ENCODE measurements around the gene ZNF282. TPM values are rescaled to one million over a fixed set of nuclear protein-coding genes. Genes with fewer than 3 reads are reported as not detected.

Gene ZNF282
- total RNA-seq: 10 to 100 TPM; 24.7 to 26.2 TPM

GRCh38 chr7:149195180-149196150 is at the start of gene ZNF282:
ZNF282 (plus strand) TSS chr7:149195546; CDS start chr7:149195590, 44 bp downstream.
- peaks cover 14% of the 10 kb centered on the region for H3K36me3 Mint-ChIP-seq
- ATAC-seq (ENCODE audit: low read depth): peak; percentile 89
- POLR2A ChIA-PET: interaction anchor here (0.7 to 3.4 kb wide), 10 partner anchors 12 to 265 kb away, joined by 3 to 17 read pairs (median 5); partner anchors contain the start of genes ZNF398, ZNF425, ZNF777 and ZNF783
- DNase-seq: peak; percentile 81
- peaks cover 9% of the 10 kb centered on the region for H3K27me3 Mint-ChIP-seq
- H3K4me3 Mint-ChIP-seq: peak within 1 kb of the TSS; percentile 90
- H3K27ac Mint-ChIP-seq: peak within 1 kb of the TSS; percentile 88
- no peaks in the 10 kb centered on the region for H3K9me3 Mint-ChIP-seq
- peaks cover 28% of the 10 kb centered on the region for H3K4me1 Mint-ChIP-seq

- Mint-ChIP-seq H3K9me3 (no peaks in the 10 kb centered on the region), H3K27ac (peak within 1 kb of the TSS; percentile 92), H3K4me3 (peak within 1 kb of the TSS; percentile 89), H3K36me3 (peaks cover 4% of the 10 kb centered on the region), H3K27me3 (no peaks in the 10 kb centered on the region), H3K4me1 (peaks cover 15% of the 10 kb centered on the region)
- POLR2A ChIA-PET: interaction anchor here (0.6 to 3.1 kb wide), 11 partner anchors 10 to 478 kb away, joined by 3 to 52 read pairs (median 4); partner anchors contain the start of genes ZNF282, ZNF425 and ZNF783
- DNase-seq (peak; percentile 90), ATAC-seq (ENCODE audit: low read depth) (peak; percentile 79)
These were observed 48.1 kb upstream of the ZNF282 start, which contains the start of gene ZNF398 for GRCh38 chr7:149147072-149147751. ZNF398 (plus strand) TSS chr7:149147453; CDS start chr7:149147743, 290 bp downstream.

GRCh38 chr7:149147752-149148653 is 47.3 kb upstream of the ZNF282 start:
- Mint-ChIP-seq H3K9me3 (no peaks in the 10 kb centered on the region), H3K4me1 (peaks cover 15% of the 10 kb centered on the region), H3K27me3 (no peaks in the 10 kb centered on the region), H3K4me3 (peak overlapping the region; percentile 86), H3K27ac (peak overlapping the region; percentile 69), H3K36me3 (peaks cover 4% of the 10 kb centered on the region)
- ATAC-seq (ENCODE audit: low read depth): peak; percentile 40
- DNase-seq: no peak
- POLR2A ChIA-PET: interaction anchor here (0.6 to 3.1 kb wide), 7 partner anchors 21 to 477 kb away, joined by 3 to 52 read pairs (median 4); partner anchors contain the start of genes ZNF282, ZNF425 and ZNF783

GRCh38 chr7:149150981-149151380 is 44.4 kb upstream of the ZNF282 start:
- Mint-ChIP-seq H3K36me3 (peaks cover 17% of the 10 kb centered on the region), H3K27me3 (no peaks in the 10 kb centered on the region), H3K4me1 (peaks cover 11% of the 10 kb centered on the region)

GRCh38 chr7:149153346-149153745 is 42.0 kb upstream of the ZNF282 start:
- Mint-ChIP-seq H3K4me3 (no peak overlapping the region), H3K27me3 (no peaks in the 10 kb centered on the region), H3K36me3 (peaks cover 29% of the 10 kb centered on the region), H3K4me1 (peaks cover 12% of the 10 kb centered on the region), H3K9me3 (peaks cover 4% of the 10 kb centered on the region), H3K27ac (no peak overlapping the region)
- POLR2A ChIA-PET: no interaction called here
- DNase-seq (no peak), ATAC-seq (ENCODE audit: low read depth) (no peak)

More at GRCh38 chr7:149150981-149151380, 44.4 kb upstream of the ZNF282 start:
- ATAC-seq (ENCODE audit: low read depth) (no peak), DNase-seq (no peak)
- Mint-ChIP-seq H3K9me3 (peaks cover 2% of the 10 kb centered on the region), H3K4me3 (no peak overlapping the region), H3K27ac (no peak overlapping the region)
- POLR2A ChIA-PET: interaction anchor here (1.5 kb wide), 1 partner anchor 25 kb away, joined by 3 read pairs; no protein-coding TSS in a partner anchor

- ATAC-seq (ENCODE audit: low read depth): no peak
- POLR2A ChIA-PET: no interaction called here
- H3K4me1 Mint-ChIP-seq: peaks cover 6% of the 10 kb centered on the region
- H3K36me3 Mint-ChIP-seq: peaks cover 29% of the 10 kb centered on the region
- no peaks in the 10 kb centered on the region for H3K27me3 Mint-ChIP-seq
- H3K4me3 Mint-ChIP-seq: no peak overlapping the region
- no peak overlapping the region for H3K27ac Mint-ChIP-seq
- H3K9me3 Mint-ChIP-seq: peaks cover 4% of the 10 kb centered on the region
- no peak for DNase-seq
These were observed 41.3 kb upstream of the ZNF282 start for GRCh38 chr7:149154056-149154455.

- Mint-ChIP-seq H3K4me3 (no peak overlapping the region), H3K36me3 (peaks cover 45% of the 10 kb centered on the region), H3K4me1 (peaks cover 11% of the 10 kb centered on the region), H3K9me3 (peaks cover 4% of the 10 kb centered on the region), H3K27ac (no peak overlapping the region), H3K27me3 (no peaks in the 10 kb centered on the region)
- POLR2A ChIA-PET: no interaction called here
- ATAC-seq (ENCODE audit: low read depth) (no peak), DNase-seq (no peak)
These were observed 38.4 kb upstream of the ZNF282 start for GRCh38 chr7:149156898-149157297.

GRCh38 chr7:149161241-149161848 is 34.0 kb upstream of the ZNF282 start:
- H3K27me3 Mint-ChIP-seq: no peaks in the 10 kb centered on the region
- POLR2A ChIA-PET: interaction anchor here (1.3 kb wide), 1 partner anchor 15 kb away, joined by 4 read pairs; the partner anchor contains the start of gene ZNF398
- DNase-seq: no peak
- peaks cover 2% of the 10 kb centered on the region for H3K9me3 Mint-ChIP-seq
- H3K36me3 Mint-ChIP-seq: peaks cover 36% of the 10 kb centered on the region
- peak overlapping the region; percentile 44 for H3K27ac Mint-ChIP-seq
- peaks cover 11% of the 10 kb centered on the region for H3K4me1 Mint-ChIP-seq
- ATAC-seq (ENCODE audit: low read depth): no peak
- no peak overlapping the region for H3K4me3 Mint-ChIP-seq

GRCh38 chr7:149166142-149166541 is 29.2 kb upstream of the ZNF282 start:
- ATAC-seq (ENCODE audit: low read depth) (no peak), DNase-seq (no peak)
- peaks cover 4% of the 10 kb centered on the region for H3K4me1 Mint-ChIP-seq
- H3K27me3 Mint-ChIP-seq: no peaks in the 10 kb centered on the region
- H3K36me3 Mint-ChIP-seq: peaks cover 30% of the 10 kb centered on the region
- no peak overlapping the region for H3K4me3 Mint-ChIP-seq
- no peaks in the 10 kb centered on the region for H3K9me3 Mint-ChIP-seq
- H3K27ac Mint-ChIP-seq: no peak overlapping the region
- POLR2A ChIA-PET: no interaction called here

GRCh38 chr7:149166630-149167352 is 28.6 kb upstream of the ZNF282 start:
- no peaks in the 10 kb centered on the region for H3K27me3 Mint-ChIP-seq
- no peak overlapping the region for H3K27ac Mint-ChIP-seq

GRCh38 chr7:149171892-149172533 is 23.3 kb upstream of the ZNF282 start:
- ATAC-seq (ENCODE audit: low read depth): no peak
- H3K36me3 Mint-ChIP-seq: peaks cover 19% of the 10 kb centered on the region

More at GRCh38 chr7:149166630-149167352, 28.6 kb upstream of the ZNF282 start:
- H3K4me3 Mint-ChIP-seq: no peak overlapping the region
- no peak for ATAC-seq (ENCODE audit: low read depth)
- no peaks in the 10 kb centered on the region for H3K9me3 Mint-ChIP-seq
- no peaks in the 10 kb centered on the region for H3K4me1 Mint-ChIP-seq
- no peak for DNase-seq
- peaks cover 25% of the 10 kb centered on the region for H3K36me3 Mint-ChIP-seq
- POLR2A ChIA-PET: no interaction called here

More at GRCh38 chr7:149171892-149172533, 23.3 kb upstream of the ZNF282 start:
- no peak overlapping the region for H3K4me3 Mint-ChIP-seq
- POLR2A ChIA-PET: no interaction called here
- peak overlapping the region; percentile 11 for H3K27ac Mint-ChIP-seq
- no peaks in the 10 kb centered on the region for H3K9me3 Mint-ChIP-seq
- H3K27me3 Mint-ChIP-seq: no peaks in the 10 kb centered on the region
- peaks cover 8% of the 10 kb centered on the region for H3K4me1 Mint-ChIP-seq
- DNase-seq: no peak

All from activated naive CD8-positive, alpha-beta T cell treated with anti-CD3 and anti-CD28 coated beads, Interleukin-2, amount 10 ng/mL, durations not matched to agents 7 days and 5 days (primary cell).